ENCODE data around the gene LUC7L2.
"Not testable (repeated sequence)": the region's sequence is repeated elsewhere in the genome, so short reads cannot be mapped to it uniquely, and the experiment has no call there.

Gene LUC7L2

DNA sequence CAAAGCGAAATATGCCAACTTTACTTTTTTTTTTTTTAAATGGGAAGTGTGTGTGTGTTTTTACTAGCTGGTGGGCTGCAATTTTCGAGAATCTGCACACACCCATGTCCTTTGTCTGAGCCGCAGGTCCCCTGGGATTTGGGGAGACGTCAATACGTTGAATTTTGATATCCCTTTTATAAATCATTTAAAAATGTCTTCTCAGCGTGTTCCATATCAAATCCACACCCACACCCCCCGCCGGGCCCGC is 19.0 kb upstream of the LUC7L2 start:
- H3K4me1 Mint-ChIP-seq = peaks cover 37% of the 10 kb centered on the region
- peaks cover 20% of the 10 kb centered on the region for H3K36me3 Mint-ChIP-seq (ENCODE audit: low read depth)
- DNase-seq = no peak
- H3K27me3 Mint-ChIP-seq = peaks cover 7% of the 10 kb centered on the region
- peaks cover 13% of the 10 kb centered on the region for H3K9me3 Mint-ChIP-seq
- peak overlapping the region; percentile 91 for H3K4me3 Mint-ChIP-seq
- H3K27ac Mint-ChIP-seq = peak overlapping the region; percentile 99
- ATAC-seq = no peak

DNA sequence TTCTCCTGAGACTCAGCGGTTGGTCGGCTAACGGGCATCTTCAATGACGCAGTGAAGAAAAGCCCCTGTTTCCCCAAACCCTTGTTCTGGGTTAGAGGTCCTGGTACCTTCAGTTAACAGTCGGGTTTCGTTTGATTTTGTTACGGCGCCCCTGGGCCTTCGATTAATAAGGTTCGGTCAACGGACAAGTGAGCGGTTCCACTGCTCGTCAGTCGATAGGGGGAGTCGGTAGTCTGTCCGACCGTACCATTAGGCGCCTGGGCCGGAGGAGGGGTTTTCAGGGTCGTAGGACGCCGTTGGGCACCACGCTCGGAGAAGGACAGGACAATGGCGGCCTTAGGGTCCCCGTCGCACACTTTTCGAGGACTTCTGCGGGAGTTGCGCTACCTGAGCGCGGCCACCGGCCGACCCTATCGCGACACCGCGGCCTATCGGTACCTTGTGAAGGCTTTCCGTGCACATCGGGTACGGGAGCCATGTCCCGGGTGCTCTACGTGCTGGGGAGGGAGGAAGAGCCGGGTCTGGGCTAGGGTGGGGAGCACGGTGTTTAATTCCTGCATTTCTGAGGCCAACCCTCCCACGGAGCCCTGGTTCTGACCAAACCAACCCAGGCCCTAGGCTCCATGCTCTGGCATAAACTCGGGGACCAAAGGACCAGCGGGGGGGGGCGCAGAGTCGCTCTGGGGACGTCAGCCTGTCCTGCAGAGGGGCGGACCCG is 18.5 kb upstream of the LUC7L2 start, which contains the start of gene FMC1:
TSS of gene FMC1 (plus strand) at position 280 of the 718 bp plus-strand sequence. CDS start at position 328, 48 bp downstream.
- Mint-ChIP-seq H3K27ac (peak within 1 kb of the TSS; percentile 99), H3K4me3 (peak within 1 kb of the TSS; percentile 91), H3K27me3 (peaks cover 7% of the 10 kb centered on the region), H3K36me3 (ENCODE audit: low read depth) (peaks cover 22% of the 10 kb centered on the region), H3K4me1 (peaks cover 37% of the 10 kb centered on the region), H3K9me3 (peaks cover 13% of the 10 kb centered on the region)
- ATAC-seq (peak; percentile 71), DNase-seq (peak; percentile 90)

DNA sequence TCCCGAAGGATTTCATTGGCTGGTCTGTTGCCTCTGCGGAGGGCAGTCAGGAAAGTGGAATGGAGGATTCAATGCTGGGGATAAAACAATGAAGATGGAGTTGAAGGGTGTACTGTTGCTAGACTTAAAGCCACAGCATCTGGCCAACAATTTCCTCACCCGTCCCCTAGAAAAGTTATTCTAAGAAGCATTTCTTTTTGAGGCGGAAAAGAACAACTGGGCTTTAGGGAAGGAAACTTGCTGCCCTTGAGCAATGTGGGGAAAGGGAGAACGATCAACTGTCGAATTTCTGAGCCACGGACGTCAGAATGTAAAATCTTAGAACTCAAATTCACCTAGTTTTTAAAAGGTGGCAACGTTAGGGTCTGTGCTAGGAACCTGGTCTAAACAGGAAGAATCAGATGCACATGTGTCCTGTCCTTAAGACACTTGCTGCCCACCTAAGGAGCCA is 17.9 kb upstream of the LUC7L2 start:
- peaks cover 24% of the 10 kb centered on the region for H3K36me3 Mint-ChIP-seq (ENCODE audit: low read depth)
- no peak for ATAC-seq
- peaks cover 13% of the 10 kb centered on the region for H3K9me3 Mint-ChIP-seq
- peaks cover 37% of the 10 kb centered on the region for H3K4me1 Mint-ChIP-seq
- H3K27me3 Mint-ChIP-seq = peaks cover 7% of the 10 kb centered on the region
- H3K4me3 Mint-ChIP-seq = peak overlapping the region; percentile 91
- H3K27ac Mint-ChIP-seq = peak overlapping the region; percentile 99
- no peak for DNase-seq

DNA sequence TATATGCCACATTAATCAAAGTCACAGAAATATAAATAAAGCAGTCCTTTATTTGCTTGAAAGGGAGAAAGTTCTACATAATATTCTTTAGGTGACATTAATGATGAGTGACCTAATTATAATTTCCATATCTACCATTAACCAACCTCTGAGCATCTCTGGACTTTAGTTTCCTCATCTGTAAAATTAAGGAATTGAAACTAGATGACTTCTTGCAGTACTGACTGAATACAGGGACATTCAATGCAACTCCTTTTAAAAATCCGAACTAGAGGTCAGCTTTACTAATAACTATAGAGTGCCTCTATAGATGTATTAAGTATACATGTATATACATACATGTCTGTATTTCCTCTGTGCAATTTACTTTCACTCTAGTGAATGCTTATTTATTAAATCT is 14.7 kb upstream of the LUC7L2 start:
- peaks cover 7% of the 10 kb centered on the region for H3K27me3 Mint-ChIP-seq
- H3K4me3 Mint-ChIP-seq = no peak overlapping the region
- H3K4me1 Mint-ChIP-seq = peaks cover 28% of the 10 kb centered on the region
- no peak for DNase-seq
- H3K9me3 Mint-ChIP-seq = peaks cover 6% of the 10 kb centered on the region
- peaks cover 26% of the 10 kb centered on the region for H3K36me3 Mint-ChIP-seq (ENCODE audit: low read depth)
- H3K27ac Mint-ChIP-seq = no peak overlapping the region
- ATAC-seq = no peak

DNA sequence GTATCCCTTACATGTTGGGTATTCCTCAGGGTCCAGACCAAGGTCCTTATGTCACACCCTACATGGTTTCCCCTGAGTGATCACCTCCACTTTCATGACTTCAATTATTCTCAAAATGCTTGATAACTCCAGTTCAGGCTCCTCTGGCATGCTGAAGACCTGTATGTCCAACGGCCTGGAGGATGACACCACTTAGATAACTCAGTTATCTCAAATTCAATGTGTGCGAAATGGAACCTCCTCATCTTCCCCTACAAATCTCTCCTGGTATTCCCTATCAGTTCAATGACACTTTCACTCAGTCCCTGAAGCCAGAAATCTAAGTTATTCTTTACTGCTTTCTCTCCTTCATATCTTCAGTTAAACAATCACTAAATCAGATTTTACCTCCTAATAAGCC is 8.7 kb upstream of the LUC7L2 start:
- Mint-ChIP-seq H3K4me1 (no peaks in the 10 kb centered on the region), H3K27me3 (no peaks in the 10 kb centered on the region), H3K9me3 (no peaks in the 10 kb centered on the region), H3K36me3 (ENCODE audit: low read depth) (peaks cover 26% of the 10 kb centered on the region), H3K4me3 (no peak overlapping the region), H3K27ac (no peak overlapping the region)
- ATAC-seq (no peak), DNase-seq (no peak)

DNA sequence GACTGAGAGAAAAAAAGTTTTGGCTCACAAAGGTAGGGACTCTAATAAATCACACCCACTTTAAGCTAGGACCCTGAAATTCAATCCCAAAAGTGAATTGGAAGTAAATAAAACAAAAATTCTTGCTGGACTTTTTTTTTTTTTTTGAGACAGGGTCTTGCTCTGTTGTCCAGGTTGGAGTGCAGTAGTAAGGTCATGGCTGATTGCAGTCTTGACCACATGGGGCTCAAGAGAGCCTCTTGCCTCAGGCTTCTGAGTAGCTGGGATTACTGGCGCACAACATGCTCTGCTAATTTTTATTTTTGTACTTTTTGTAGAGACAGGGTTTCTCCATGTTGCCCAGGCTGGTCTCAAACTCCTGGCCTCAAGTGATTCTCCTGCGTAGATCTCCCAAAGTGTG is 5.0 kb upstream of the LUC7L2 start:
- Mint-ChIP-seq H3K9me3 (no peaks in the 10 kb centered on the region), H3K27me3 (no peaks in the 10 kb centered on the region), H3K4me1 (peaks cover 9% of the 10 kb centered on the region), H3K4me3 (no peak overlapping the region), H3K36me3 (ENCODE audit: low read depth) (peaks cover 21% of the 10 kb centered on the region), H3K27ac (no peak overlapping the region)
- ATAC-seq (no peak), DNase-seq (no peak)

DNA sequence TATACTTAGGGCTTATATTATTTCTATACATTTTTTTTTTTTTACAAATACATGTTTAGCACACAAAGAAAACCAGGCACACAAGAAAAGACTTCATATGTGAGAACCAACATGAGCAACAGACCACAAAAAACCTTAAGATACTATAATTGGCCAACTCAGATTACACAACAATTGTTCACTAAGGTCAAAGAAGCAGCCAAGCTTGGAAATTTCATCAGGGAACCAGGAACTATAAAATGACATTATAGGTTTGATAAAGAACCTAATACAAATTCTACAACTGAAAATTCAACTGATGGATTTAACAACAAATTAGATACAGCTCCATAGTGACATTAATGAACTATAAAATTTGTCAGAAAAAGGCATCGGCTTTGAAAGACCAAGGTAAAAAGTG is 4.4 kb upstream of the LUC7L2 start:
- ATAC-seq = no peak
- Mint-ChIP-seq H3K27me3 (no peaks in the 10 kb centered on the region), H3K4me1 (peaks cover 9% of the 10 kb centered on the region), H3K4me3 (no peak overlapping the region), H3K36me3 (ENCODE audit: low read depth) (peaks cover 20% of the 10 kb centered on the region), H3K27ac (no peak overlapping the region), H3K9me3 (no peaks in the 10 kb centered on the region)
- DNase-seq = no peak

DNA sequence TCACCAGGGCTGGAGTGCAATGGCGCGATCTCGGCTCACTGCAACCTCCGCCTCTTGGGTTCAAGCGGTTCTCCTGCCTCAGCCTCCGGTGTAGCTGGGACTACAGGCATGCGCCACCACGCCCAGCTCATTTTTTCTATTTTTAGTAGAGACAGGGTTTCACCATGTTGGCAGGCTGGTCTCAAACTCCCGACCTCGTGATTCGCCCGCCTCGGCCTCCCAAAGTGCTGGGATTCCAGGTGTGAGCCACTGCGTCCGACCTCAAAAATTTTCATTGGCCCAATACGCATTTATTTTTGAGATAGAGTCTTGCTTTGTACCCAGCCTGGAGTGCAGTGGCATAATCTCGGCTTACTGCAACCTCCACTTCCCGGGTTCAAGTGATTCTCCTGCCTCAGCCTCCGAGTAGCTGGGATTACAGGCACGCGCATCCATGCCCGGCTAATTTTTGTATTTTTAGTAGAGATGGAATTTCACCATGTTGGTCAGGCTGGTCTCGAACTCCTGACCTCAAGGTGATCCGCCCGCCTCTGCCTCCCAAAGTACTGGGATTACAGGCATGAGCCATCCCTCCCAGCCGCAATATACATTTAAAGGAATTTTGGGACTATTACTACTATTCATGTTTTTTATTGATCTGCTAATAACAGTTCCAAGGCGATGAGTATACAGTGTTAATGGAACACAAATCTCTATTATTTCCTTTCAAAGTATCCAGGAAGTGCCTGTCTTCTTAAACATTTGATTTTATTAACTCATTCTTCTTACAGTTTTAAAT is 1.8 kb upstream of the LUC7L2 start:
- peaks cover 34% of the 10 kb centered on the region for H3K36me3 Mint-ChIP-seq (ENCODE audit: low read depth)
- peak overlapping the region; percentile 91 for H3K4me3 Mint-ChIP-seq
- ATAC-seq, H3K9me3 Mint-ChIP-seq, DNase-seq, H3K27me3 Mint-ChIP-seq: not testable (repeated sequence)
- peak overlapping the region; percentile 96 for H3K27ac Mint-ChIP-seq
- H3K4me1 Mint-ChIP-seq = peaks cover 26% of the 10 kb centered on the region

DNA sequence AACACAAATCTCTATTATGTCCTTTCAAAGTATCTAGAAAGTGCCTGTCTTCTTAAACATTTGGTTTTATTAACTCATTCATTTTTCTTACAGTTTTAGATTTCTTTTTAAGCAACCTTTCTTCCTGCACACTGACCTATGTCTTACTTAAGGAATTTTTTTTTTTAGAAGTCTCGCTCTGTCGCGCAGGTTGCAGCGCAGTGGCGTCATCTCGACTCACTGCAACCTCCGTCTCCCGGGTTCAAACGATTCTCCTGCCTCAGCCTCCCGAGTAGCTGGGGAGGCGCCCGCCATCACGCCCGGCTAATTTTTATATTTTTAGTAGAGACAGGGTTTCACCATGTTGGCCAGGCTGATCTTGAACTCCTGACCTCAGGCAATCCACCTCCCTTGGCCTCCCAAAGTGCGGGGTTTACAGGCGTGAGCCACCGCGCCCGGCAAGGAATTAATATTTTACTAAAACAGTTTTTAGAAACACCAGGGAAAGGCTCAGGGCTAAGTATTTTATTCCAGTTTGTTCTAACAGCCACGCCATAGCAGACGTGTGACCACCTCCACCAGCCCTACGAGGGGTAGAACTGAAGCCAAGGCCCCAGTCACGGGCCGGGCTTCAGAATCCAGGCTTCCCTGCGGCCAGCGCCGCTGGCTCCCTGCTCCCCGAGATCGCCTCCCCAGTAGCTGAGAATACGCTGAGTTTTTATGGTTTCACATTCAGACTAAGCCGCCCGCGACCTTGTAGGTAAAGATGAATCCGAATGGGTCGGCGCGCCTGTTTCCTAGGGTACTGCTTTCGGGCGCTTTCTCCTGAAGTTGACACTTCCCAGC is 941 bp upstream of the LUC7L2 start:
- peak; percentile 47 for DNase-seq
- H3K4me3 Mint-ChIP-seq = peak overlapping the region; percentile 91
- ATAC-seq = no peak
- H3K27me3 Mint-ChIP-seq = no peaks in the 10 kb centered on the region
- no peaks in the 10 kb centered on the region for H3K9me3 Mint-ChIP-seq
- peak overlapping the region; percentile 96 for H3K27ac Mint-ChIP-seq
- H3K36me3 Mint-ChIP-seq (ENCODE audit: low read depth) = peaks cover 36% of the 10 kb centered on the region
- H3K4me1 Mint-ChIP-seq = peaks cover 32% of the 10 kb centered on the region

DNA sequence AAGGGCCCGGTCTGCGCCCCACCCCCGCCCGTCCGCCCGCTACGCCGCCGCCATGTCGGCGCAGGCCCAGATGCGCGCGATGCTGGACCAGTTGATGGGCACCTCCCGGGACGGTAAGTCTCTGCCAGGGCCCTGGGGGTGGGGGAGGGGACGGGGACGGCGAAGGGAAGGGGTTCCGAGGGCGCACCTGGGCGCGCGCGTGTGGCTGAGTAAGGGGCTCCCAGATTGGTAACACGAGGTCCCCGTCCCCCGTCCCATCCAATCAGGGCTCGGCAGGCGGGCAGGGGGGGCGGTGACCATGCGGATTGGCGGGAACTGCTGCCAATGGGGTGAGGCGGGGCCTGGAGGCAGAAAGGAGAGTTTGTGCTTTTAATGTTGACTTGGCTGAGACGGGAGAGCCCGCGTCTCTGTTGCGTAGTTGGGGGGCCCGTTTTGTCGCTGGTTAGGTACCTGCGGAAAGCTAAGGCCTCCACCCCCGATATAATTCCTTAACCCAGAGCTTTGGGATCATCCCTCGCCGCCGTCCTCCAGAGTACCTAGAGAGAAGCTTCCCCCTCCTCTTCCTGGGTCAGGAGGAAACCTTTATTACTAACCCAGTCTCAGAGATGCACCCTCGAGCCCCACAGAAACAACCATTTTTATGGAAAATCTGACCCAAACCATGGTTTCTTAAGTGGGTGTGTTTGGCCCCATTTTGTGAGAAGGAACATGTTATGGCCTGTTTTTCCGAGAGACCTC is 685 bp downstream of the LUC7L2 start:
- H3K4me3 Mint-ChIP-seq = peak overlapping the region; percentile 91
- peak; percentile 87 for ATAC-seq
- peaks cover 44% of the 10 kb centered on the region for H3K36me3 Mint-ChIP-seq (ENCODE audit: low read depth)
- H3K9me3 Mint-ChIP-seq = no peaks in the 10 kb centered on the region
- no peaks in the 10 kb centered on the region for H3K27me3 Mint-ChIP-seq
- DNase-seq = peak; percentile 98
- peak overlapping the region; percentile 96 for H3K27ac Mint-ChIP-seq
- H3K4me1 Mint-ChIP-seq = peaks cover 45% of the 10 kb centered on the region

DNA sequence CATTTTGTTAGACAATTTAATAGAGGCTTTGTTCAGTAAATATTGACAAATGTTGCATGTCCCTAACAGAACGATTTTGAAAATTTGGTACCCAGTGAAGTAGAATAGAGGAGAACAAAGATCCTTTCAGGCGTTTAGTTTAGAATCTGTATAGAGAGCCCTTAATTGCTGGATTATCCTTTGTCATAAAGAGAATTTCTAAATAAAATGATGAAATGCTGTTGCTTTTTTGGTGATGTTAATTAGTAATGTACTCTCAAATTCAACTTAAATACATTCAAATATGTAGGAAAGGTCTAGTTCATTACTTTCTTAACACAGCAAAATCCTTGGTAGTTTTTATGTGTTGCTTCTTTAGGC is 1.2 kb downstream of the LUC7L2 start:
- H3K27me3 Mint-ChIP-seq = no peaks in the 10 kb centered on the region
- DNase-seq (no peak), ATAC-seq (no peak)
- peak overlapping the region; percentile 91 for H3K4me3 Mint-ChIP-seq
- H3K4me1 Mint-ChIP-seq = peaks cover 50% of the 10 kb centered on the region
- H3K9me3 Mint-ChIP-seq = no peaks in the 10 kb centered on the region
- peaks cover 45% of the 10 kb centered on the region for H3K36me3 Mint-ChIP-seq (ENCODE audit: low read depth)
- peak overlapping the region; percentile 96 for H3K27ac Mint-ChIP-seq

DNA sequence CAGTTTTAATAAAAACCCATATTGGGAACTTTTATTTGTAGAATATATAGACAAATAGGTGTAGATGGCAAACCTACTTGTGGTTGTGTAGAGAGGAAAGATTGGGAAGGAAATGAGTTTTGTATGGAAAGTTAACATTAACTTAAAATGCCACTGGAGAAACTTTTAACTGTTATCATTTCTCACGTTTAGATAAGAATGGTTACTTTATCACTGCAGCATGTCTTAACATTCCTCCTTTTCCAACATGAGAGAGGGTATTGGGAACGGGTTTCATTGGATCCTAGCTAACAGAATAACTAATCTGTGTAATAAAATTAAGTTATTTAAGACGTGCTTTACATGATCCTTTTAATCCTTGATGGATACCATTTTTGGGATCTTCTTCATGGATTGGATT is 1.8 kb downstream of the LUC7L2 start:
- H3K9me3 Mint-ChIP-seq = no peaks in the 10 kb centered on the region
- H3K36me3 Mint-ChIP-seq (ENCODE audit: low read depth) = peaks cover 45% of the 10 kb centered on the region
- H3K27ac Mint-ChIP-seq = peak overlapping the region; percentile 96
- H3K4me3 Mint-ChIP-seq = peak overlapping the region; percentile 91
- peaks cover 55% of the 10 kb centered on the region for H3K4me1 Mint-ChIP-seq
- DNase-seq (no peak), ATAC-seq (no peak)
- H3K27me3 Mint-ChIP-seq = no peaks in the 10 kb centered on the region

DNA sequence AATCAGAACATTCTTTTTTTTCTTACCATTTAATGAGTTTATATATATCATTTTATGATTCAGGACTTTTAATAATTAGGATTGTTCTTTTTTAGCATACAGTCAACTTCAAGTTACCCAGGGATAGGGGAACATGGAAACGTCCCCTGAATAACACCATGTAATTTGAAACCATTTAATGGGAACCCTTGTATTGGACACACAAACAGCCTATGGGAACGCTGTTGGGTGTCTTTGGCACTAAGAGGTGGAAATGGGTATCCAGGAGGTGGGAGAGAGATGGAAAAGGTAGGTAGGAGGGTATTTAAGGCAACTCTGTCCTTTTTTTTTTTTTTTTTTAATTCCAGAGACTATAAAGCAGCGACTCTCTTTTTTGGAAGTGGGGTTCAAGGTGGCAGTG is 2.6 kb downstream of the LUC7L2 start:
- Mint-ChIP-seq H3K27ac (peak overlapping the region; percentile 83), H3K9me3 (no peaks in the 10 kb centered on the region), H3K27me3 (no peaks in the 10 kb centered on the region), H3K36me3 (ENCODE audit: low read depth) (peaks cover 45% of the 10 kb centered on the region), H3K4me1 (peaks cover 60% of the 10 kb centered on the region), H3K4me3 (peak overlapping the region; percentile 91)
- ATAC-seq (no peak), DNase-seq (no peak)

DNA sequence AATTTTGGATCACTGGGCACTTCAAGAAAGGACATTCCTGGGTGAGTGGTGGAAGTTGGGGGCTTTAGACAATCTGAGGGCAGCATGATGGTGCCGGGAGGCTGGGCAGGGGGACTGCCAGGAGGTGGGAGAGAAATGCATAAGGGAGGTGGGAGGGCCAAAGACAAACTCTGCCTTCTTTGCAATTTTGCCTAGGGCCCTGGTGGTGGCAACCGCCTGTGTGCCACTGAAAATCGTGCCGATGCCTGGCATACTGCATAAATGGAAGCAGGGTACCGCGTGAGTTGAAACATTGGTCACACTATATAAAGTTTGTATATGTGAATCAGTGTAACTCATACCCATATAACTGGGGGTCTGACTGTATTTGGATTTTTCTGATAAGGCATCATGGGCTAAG is 3.3 kb downstream of the LUC7L2 start:
- peak overlapping the region; percentile 91 for H3K4me3 Mint-ChIP-seq
- ATAC-seq = no peak
- H3K4me1 Mint-ChIP-seq = peaks cover 64% of the 10 kb centered on the region
- peak overlapping the region; percentile 83 for H3K27ac Mint-ChIP-seq
- no peak for DNase-seq
- no peaks in the 10 kb centered on the region for H3K27me3 Mint-ChIP-seq
- H3K36me3 Mint-ChIP-seq (ENCODE audit: low read depth) = peaks cover 52% of the 10 kb centered on the region
- H3K9me3 Mint-ChIP-seq = no peaks in the 10 kb centered on the region

Data from activated naive CD8-positive, alpha-beta T cell treated with anti-CD3 and anti-CD28 coated beads, Interleukin-2, amount 50 U/mL, for 24 hours (primary cell).